CD8-positive, alpha-beta memory T cell (primary cell): ENCODE results near the gene BFSP1. TPM values are rescaled to one million over a fixed set of nuclear protein-coding genes. Genes with fewer than 3 reads are reported as not detected.
A peak's percentile ranks its signal among the peaks of the same experiment; 100 is the strongest.

ENCODE experiments used
- CTCF ChIA-PET: fragments of 350-600 bp; sonication (Branson Sonifier 250); formaldehyde crosslinking; loops from one replicate; lab custom pipeline; 2021; ENCODE audit warnings: antibody characterized with exemption; lab: Charles Lee
- POLR2A ChIA-PET: fragments of 350-600 bp; sonication (Branson Sonifier 250); formaldehyde crosslinking; loops from one replicate; lab custom pipeline; 2021; ENCODE audit warnings: antibody characterized with exemption; lab: Charles Lee
- DNase-seq, 5 donors: peaks; one replicate each; pipeline versions ENCODE4 v3.0.0 to v3.0.0-alpha.2; 2020 to 2022; ENCODE audit warnings: mixed read lengths in 1 of 5
- H3K27ac ChIP-seq: one replicate; pipeline ENCODE4 v1.7.0; 2013; ENCODE audit warnings: low read depth, mild to moderate bottlenecking, low read length, moderate library complexity
- H3K27me3 ChIP-seq: 2 replicates; pipeline ENCODE4 v1.7.0; 2013; ENCODE audit warnings: low read length, mild to moderate bottlenecking; ENCODE audit not compliant: insufficient read depth, poor library complexity, severe bottlenecking
- H3K36me3 ChIP-seq: 2 replicates; pipeline ENCODE4 v1.7.0; 2013; ENCODE audit warnings: mild to moderate bottlenecking, low read length, moderate library complexity; ENCODE audit not compliant: insufficient read depth
- H3K4me1 ChIP-seq: 2 replicates; pipeline ENCODE4 v1.7.0; 2013; ENCODE audit warnings: mild to moderate bottlenecking, low read length, moderate library complexity; ENCODE audit not compliant: insufficient read depth
- H3K4me3 ChIP-seq: 2 replicates; pipeline ENCODE4 v1.7.0; 2013; ENCODE audit warnings: mild to moderate bottlenecking, low read length
- H3K9me3 ChIP-seq: 2 replicates; pipeline ENCODE4 v1.7.0; 2013; ENCODE audit warnings: mild to moderate bottlenecking, low read length
- H3K27ac Mint-ChIP-seq, 8 donors: one replicate each; pipeline ENCODE4 v1.8.0; 2020 to 2021; ENCODE audit warnings: mixed read lengths in 8 of 8, mild to moderate bottlenecking in 6 of 8, inconsistent platforms in 3 of 8, moderate library complexity in 3 of 8
- H3K27me3 Mint-ChIP-seq, 2 donors: one replicate each; pipeline ENCODE4 v1.8.0; 2020 to 2021; ENCODE audit warnings: mixed read lengths in 2 of 2, mild to moderate bottlenecking in 1 of 2, moderate library complexity in 1 of 2
- H3K36me3 Mint-ChIP-seq, 3 donors: one replicate each; pipeline ENCODE4 v1.8.0; 2020 to 2021; ENCODE audit warnings: mixed read lengths in 3 of 3, inconsistent platforms in 1 of 3, mild to moderate bottlenecking in 1 of 3
- H3K4me1 Mint-ChIP-seq, 3 donors: one replicate each; pipeline ENCODE4 v1.8.0; 2020 to 2021; ENCODE audit warnings: mixed read lengths in 3 of 3, inconsistent platforms in 1 of 3, mild to moderate bottlenecking in 1 of 3
- H3K4me3 Mint-ChIP-seq, 7 donors: one replicate each; pipeline ENCODE4 v1.8.0; 2020 to 2021; ENCODE audit warnings: mixed read lengths in 7 of 7, mild to moderate bottlenecking in 6 of 7, moderate library complexity in 4 of 7, inconsistent platforms in 2 of 7
- H3K9me3 Mint-ChIP-seq, 5 donors: one replicate each; pipeline ENCODE4 v1.8.0; 2020 to 2022; ENCODE audit warnings: mixed read lengths in 5 of 5, mild to moderate bottlenecking in 3 of 5, moderate library complexity in 2 of 5, inconsistent platforms in 1 of 5
- polyA plus RNA-seq: library from polyadenylated mRNA; unstranded; fragments of 300-500 nt; fragmentation: Illumina TruSeq; gene quantifications from one replicate; pipeline ENCODE4 v1.2.3, GENCODE V29; 2021
- total RNA-seq, 2 experiments: library from RNA; stranded (reverse); gene quantifications; one replicate each; pipeline ENCODE4 v1.2.3, GENCODE V29; 2021

BFSP1 gene
- total and polyA plus RNA-seq, 3 experiments from 2014 or later: 0.24 to 1.8 (median 0.26) TPM

DNA sequence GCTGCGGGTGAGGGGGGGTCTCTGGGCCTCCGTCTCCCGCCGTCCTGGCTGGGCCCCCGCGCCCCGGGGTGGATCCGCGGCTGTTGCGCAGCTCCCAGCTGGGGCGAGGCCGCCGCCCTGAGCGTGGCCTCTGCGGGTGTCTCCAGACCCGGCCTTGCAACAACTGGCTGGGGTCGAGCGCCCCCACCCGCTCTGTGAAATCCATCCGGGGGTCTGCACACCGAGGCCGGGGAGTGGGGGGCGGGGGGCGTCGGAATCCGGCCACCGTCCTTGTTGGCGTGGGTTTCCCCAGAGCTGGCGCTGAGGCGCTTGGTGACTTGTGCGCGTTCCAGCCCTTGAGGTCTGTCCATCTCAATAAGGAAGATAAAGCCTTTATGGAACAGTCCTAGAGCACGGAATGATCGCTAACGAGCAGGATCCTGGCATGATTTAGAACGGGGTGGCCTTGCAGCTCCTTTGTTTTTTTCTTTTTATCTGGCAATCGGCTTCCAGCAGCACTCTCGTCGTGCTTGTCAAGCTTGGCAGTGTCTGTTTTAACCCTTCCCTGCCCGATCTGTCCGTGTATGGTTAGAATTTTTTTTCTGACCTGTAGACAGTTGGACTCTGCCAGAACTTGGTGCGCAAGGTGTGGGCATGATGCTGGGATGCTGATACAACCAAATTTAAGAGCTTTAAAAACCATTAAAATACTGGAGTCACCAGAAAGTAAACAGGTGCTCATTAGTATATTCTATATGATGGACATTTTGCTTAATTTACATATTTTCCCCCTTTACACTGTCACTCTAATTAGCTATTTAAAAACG is 39.4 kb upstream of the BFSP1 start:
- Mint-ChIP-seq H3K27ac (peak overlapping the region; percentile 81 to 97 (median 92)), H3K4me3 (peak overlapping the region; percentile 88 to 97 (median 94)), H3K9me3 (no peaks in the 10 kb centered on the region), H3K27me3 (peaks cover 0 to 2% of the 10 kb centered on the region in 2 donors), H3K36me3 (peaks cover 0 to 10% (median 0%) of the 10 kb centered on the region in 3 donors), H3K4me1 (peaks cover 31 to 48% (median 31%) of the 10 kb centered on the region in 3 donors)
- Histone ChIP-seq H3K4me3 (peak overlapping the region; percentile 75), H3K9me3 (no peaks in the 10 kb centered on the region), H3K27ac (peak overlapping the region; percentile 84), H3K4me1 (peaks cover 12% of the 10 kb centered on the region), H3K36me3 (no peaks in the 10 kb centered on the region), H3K27me3 (no peaks in the 10 kb centered on the region)
- CTCF ChIA-PET: interaction anchor here (0.7 to 2.6 kb wide), 21 partner anchors 9 to 996 kb away, joined by 3 to 15 read pairs (median 3); partner anchors contain the start of genes BFSP1, KAT14, PET117 and RRBP1
- peak in 4 of 5 donors; percentile 4 to 52 (median 28) for DNase-seq
- POLR2A ChIA-PET: interaction anchor here (0.6 to 2.6 kb wide), 5 partner anchors 39 to 112 kb away, joined by 3 to 17 read pairs (median 5); partner anchors contain the start of genes BFSP1 and RRBP1

DNA sequence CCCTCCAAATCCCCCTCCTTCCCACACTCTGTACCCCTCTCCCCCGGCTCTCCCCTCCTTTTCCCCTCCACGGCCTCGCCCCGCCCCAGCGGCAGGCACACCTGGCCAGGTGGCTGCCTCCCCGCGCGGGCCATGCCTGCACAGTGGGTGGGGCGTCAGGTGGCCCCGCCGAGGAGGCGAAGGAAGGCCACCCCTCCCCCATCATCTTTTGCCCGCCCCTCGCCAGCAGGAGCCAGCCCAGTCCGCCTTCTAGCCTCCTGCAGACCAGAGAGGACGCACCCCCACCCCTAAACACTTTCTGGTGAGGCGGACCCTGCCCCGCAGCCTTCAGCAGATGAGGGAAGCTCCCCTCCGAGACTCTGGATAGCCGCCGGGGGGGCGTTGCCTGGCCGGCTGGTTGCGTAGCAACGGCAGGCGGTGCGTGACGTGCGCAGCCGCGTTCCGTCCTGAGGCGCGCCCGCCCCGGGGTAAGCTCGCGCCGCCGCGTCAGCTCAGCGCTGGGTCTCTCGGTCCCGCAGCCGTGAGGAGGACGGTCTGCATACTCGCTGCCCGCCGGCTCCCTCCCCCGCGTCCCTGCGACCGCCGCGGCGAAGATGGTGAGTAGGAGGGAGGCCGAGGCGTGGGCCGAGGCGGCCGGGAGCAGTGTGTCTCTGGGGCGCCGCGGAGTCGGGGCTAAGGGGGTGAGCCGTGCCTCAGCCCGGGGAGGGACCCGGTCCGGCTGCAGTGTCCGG is 38.6 kb upstream of the BFSP1 start, which contains the start of gene DSTN:
TSS of gene DSTN (plus strand) at position 460 of the 731 bp plus-strand sequence. CDS start at position 594, 134 bp downstream.
- ChIA-PET CTCF (interaction anchor here (0.7 to 2.6 kb wide), 13 partner anchors 10 to 997 kb away, joined by 3 to 15 read pairs (median 4); partner anchors contain the start of genes KAT14, PET117 and RRBP1), POLR2A (interaction anchor here (0.6 to 2.6 kb wide), 5 partner anchors 41 to 397 kb away, joined by 3 to 17 read pairs (median 5); partner anchors contain the start of gene RRBP1)
- peak within 1 kb of the TSS; percentile 92 to 97 (median 94) for H3K27ac Mint-ChIP-seq

DNA sequence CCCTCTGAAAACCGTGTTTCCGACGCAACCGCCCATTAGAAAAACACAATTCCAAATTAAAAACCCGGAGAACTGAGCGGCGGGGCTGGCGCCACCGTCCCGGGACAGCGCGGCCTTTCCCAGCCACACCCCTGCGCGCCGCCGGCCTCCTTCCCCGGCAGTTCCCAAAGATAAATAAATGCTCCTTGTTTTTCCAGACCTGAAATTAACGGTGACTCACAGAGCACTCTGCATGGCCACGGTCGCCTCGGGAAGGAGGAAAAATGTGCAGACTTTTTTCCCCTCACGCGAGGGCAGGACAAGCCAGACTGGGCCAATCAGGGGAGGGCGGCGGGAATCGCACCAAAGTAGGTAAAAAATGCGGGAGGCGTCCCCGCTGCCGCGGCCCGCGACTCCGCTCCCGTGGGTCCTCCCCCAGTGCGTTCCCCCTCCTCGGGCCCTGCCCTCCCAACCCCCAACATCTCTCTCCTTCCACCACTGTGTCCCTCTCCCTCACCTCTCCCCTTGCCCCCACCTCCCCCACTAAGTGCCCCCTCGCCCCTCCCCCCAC is 37.9 kb upstream of the BFSP1 start:
- H3K36me3 Mint-ChIP-seq: peaks cover 0 to 10% (median 0%) of the 10 kb centered on the region in 3 donors
- Histone ChIP-seq H3K9me3 (no peaks in the 10 kb centered on the region), H3K27me3 (no peaks in the 10 kb centered on the region), H3K27ac (peak overlapping the region; percentile 25), H3K4me1 (peaks cover 12% of the 10 kb centered on the region), H3K36me3 (no peaks in the 10 kb centered on the region), H3K4me3 (no peak overlapping the region)
- H3K4me3 Mint-ChIP-seq: peak overlapping the region; percentile 10 to 95 (median 58)
- peaks cover 2 to 6% of the 10 kb centered on the region in 2 donors for H3K27me3 Mint-ChIP-seq
- POLR2A ChIA-PET: no interaction called here
- CTCF ChIA-PET: interaction anchor here (1.2 to 2.0 kb wide), 2 partner anchors 64 to 426 kb away, joined by 7 to 10 read pairs; no protein-coding TSS in a partner anchor
- H3K9me3 Mint-ChIP-seq: no peaks in the 10 kb centered on the region
- DNase-seq: peak in 2 of 5 donors; percentile 13 to 19
- peaks cover 28 to 44% (median 31%) of the 10 kb centered on the region in 3 donors for H3K4me1 Mint-ChIP-seq
- H3K27ac Mint-ChIP-seq: peak overlapping the region in 4 of 8 donors; percentile 50 to 72 (median 58)

More for the DNA sequence above, 38.6 kb upstream of the BFSP1 start, which contains the start of gene DSTN:
- Histone ChIP-seq H3K9me3 (no peaks in the 10 kb centered on the region), H3K36me3 (no peaks in the 10 kb centered on the region), H3K27me3 (no peaks in the 10 kb centered on the region), H3K4me3 (peak within 1 kb of the TSS; percentile 75), H3K27ac (peak within 1 kb of the TSS; percentile 84), H3K4me1 (peaks cover 12% of the 10 kb centered on the region)
- no peaks in the 10 kb centered on the region for H3K9me3 Mint-ChIP-seq
- DNase-seq: peak; percentile 82 to 91 (median 89)
- H3K4me1 Mint-ChIP-seq: peaks cover 28 to 48% (median 31%) of the 10 kb centered on the region in 3 donors
- peaks cover 2 to 6% of the 10 kb centered on the region in 2 donors for H3K27me3 Mint-ChIP-seq
- peaks cover 0 to 10% (median 0%) of the 10 kb centered on the region in 3 donors for H3K36me3 Mint-ChIP-seq
- H3K4me3 Mint-ChIP-seq: peak within 1 kb of the TSS; percentile 88 to 97 (median 94)

DNA sequence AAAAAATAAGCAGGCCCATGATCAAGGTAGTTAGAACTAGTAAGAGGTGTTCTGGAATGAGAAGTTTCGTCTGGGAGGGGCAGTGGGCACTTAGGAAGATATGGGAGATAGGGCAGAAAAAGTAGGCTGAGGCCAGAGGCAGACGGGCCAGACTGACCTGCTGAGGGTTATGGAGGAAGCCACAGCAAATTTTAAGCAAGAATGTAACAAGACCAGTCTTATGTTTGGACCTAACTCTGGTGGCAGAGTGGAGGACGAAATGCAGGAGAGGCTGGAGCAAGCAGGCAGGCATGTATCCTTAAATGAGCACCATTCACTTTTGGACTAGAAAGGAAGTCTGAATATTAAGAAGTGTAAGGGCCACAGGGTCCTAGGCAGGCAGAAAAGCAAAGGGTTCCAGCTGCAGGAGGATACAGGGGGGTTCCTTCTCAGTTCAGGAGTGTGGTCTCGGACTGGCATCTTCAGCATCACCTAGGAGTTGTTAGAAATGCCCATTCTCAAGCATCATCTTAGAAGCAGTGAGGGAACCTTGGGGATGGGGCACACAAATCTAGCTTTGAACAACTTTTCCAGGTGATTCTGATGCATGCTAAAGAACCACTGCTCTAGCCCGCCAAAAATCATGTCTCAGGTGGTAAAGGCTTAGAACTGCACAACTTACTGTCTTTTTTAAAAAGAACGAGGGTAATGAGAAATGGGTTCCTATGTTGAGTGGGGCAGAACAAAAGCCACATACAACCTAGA is 37.0 kb upstream of the BFSP1 start:
- H3K4me3 ChIP-seq: no peak overlapping the region
- no peak overlapping the region for H3K27ac ChIP-seq
- no peaks in the 10 kb centered on the region for H3K9me3 ChIP-seq
- CTCF ChIA-PET: no interaction called here
- H3K36me3 ChIP-seq: no peaks in the 10 kb centered on the region
- H3K4me1 ChIP-seq: peaks cover 12% of the 10 kb centered on the region
- Mint-ChIP-seq H3K9me3 (no peaks in the 10 kb centered on the region), H3K36me3 (peaks cover 0 to 10% (median 0%) of the 10 kb centered on the region in 3 donors), H3K4me3 (peak overlapping the region; percentile 10 to 84 (median 58)), H3K27me3 (peaks cover 4 to 11% of the 10 kb centered on the region in 2 donors), H3K27ac (peak overlapping the region in 5 of 8 donors; percentile 0 to 73 (median 54)), H3K4me1 (peaks cover 24 to 37% (median 27%) of the 10 kb centered on the region in 3 donors)
- no peaks in the 10 kb centered on the region for H3K27me3 ChIP-seq
- no peak for DNase-seq
- POLR2A ChIA-PET: no interaction called here

DNA sequence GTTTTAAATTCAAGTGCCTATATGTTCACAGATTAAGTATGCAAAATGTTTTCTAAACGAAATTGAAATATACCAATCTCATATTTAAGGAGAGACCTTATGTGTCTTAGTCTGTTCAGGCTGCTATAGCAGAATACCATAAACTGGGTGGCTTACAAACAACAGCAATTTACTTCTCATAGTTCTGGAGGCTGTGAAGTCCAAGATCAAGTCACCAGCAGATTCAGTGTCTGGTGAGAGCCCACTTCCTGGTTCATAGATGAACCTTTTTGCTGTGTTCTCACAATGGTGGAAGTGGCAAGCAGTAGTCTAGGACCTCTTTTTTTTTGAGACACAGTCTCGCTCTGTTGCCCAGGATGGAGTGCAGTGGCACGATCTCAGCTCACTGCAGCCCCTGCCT is 35.2 kb upstream of the BFSP1 start:
- no peaks in the 10 kb centered on the region for H3K36me3 ChIP-seq
- ChIA-PET POLR2A (no interaction called here), CTCF (no interaction called here)
- no peak overlapping the region for H3K4me3 ChIP-seq
- H3K4me1 Mint-ChIP-seq: peaks cover 8 to 18% (median 8%) of the 10 kb centered on the region in 3 donors
- no peaks in the 10 kb centered on the region for H3K9me3 Mint-ChIP-seq
- H3K27me3 ChIP-seq: no peaks in the 10 kb centered on the region
- peaks cover 0 to 9% (median 0%) of the 10 kb centered on the region in 3 donors for H3K36me3 Mint-ChIP-seq
- H3K4me3 Mint-ChIP-seq: peak overlapping the region in 1 of 7 donors; percentile 20
- DNase-seq: no peak
- no peaks in the 10 kb centered on the region for H3K9me3 ChIP-seq
- no peak overlapping the region for H3K27ac Mint-ChIP-seq
- no peak overlapping the region for H3K27ac ChIP-seq
- peaks cover 4 to 11% of the 10 kb centered on the region in 2 donors for H3K27me3 Mint-ChIP-seq
- H3K4me1 ChIP-seq: peaks cover 6% of the 10 kb centered on the region

DNA sequence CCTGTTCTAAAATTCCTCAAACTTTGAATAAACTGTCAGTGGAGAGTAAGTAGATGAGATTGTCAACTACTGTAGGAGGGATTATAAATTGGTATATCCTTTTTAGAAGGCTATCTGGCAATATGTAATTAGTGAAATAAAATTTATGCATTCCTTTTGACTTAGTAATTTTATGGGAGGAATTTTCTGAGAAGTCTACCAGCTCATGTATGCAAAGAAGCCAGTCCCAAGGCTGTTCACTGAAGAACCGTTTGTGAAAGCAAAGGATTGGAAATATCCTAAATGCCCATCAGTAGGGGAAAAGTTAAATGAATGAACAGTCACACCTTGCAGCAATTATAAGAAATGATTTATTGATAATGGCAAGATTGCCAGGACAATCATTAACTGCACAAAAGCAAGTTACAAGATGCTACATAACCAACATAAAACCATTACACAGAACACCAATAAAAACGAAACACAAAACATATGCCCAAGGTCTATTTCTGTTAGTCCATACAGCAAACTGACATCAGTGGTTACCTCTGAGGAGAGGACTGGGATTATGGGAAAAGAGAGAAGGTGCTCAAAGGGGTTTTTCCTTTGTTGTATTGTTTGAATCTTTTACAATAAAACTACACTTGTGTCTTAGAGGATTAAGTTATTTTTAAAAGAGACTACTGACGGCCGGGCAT is 34.1 kb upstream of the BFSP1 start:
- Histone ChIP-seq H3K27ac (no peak overlapping the region), H3K27me3 (no peaks in the 10 kb centered on the region), H3K36me3 (no peaks in the 10 kb centered on the region), H3K4me1 (no peaks in the 10 kb centered on the region), H3K4me3 (no peak overlapping the region), H3K9me3 (no peaks in the 10 kb centered on the region)
- no peak for DNase-seq
- Mint-ChIP-seq H3K4me3 (peak overlapping the region in 1 of 7 donors; percentile 20), H3K4me1 (peaks cover 0 to 8% (median 2%) of the 10 kb centered on the region in 3 donors), H3K27me3 (peaks cover 4 to 11% of the 10 kb centered on the region in 2 donors), H3K36me3 (peaks cover 0 to 2% (median 0%) of the 10 kb centered on the region in 3 donors), H3K27ac (peak overlapping the region in 1 of 8 donors; percentile 54), H3K9me3 (no peaks in the 10 kb centered on the region)
- ChIA-PET CTCF (no interaction called here), POLR2A (no interaction called here)
